ENCODE data around the gene MRM1.

Gene MRM1

DNA sequence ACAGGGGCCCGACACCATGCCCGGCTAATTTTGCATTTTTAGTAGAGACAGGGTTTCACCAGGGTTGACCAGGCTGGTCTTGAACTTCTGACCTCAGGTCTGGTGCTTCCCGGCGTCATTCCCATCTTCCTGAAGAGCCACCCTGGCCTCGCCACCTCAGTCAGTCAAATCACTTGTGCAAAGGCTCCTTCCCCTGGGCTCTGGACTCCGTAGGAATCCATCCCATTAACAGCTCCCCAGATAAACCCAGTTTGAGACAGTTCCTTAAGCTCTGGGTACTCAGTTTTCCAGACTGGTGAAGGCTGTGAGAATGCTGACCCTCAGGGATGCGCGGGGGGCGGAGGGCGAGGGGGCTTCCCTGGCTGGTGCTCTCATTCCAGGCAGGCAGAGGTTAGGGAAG, 39.5 kb downstream of the MRM1 start:
- Histone ChIP-seq H3K36me3 (replicated peaks; ENCODE audit: low read depth, low read length) (no peaks in the 10 kb centered on the region), H3K4me3 (ENCODE audit: low read length) (no peak overlapping the region), H3K9ac (ENCODE audit: low read length) (no peak overlapping the region), H3K27me3 (ENCODE audit: low read depth, low read length) (peaks cover 59% of the 10 kb centered on the region), H3K9me3 (ENCODE audit: insufficient read depth, low read length) (no peaks in the 10 kb centered on the region), H3K4me2 (ENCODE audit: low read length) (no peak overlapping the region), H3K79me2 (ENCODE audit: low read length) (no peaks in the 10 kb centered on the region), H4K20me1 (ENCODE audit: insufficient read depth, low read length) (no peaks in the 10 kb centered on the region), H3K27ac (ENCODE audit: low read length) (no peak overlapping the region), H3K4me1 (ENCODE audit: low read length) (no peaks in the 10 kb centered on the region), H2AFZ (ENCODE audit: low read depth, low read length) (no peak overlapping the region)
- TF ChIP-seq, protein P1, sequence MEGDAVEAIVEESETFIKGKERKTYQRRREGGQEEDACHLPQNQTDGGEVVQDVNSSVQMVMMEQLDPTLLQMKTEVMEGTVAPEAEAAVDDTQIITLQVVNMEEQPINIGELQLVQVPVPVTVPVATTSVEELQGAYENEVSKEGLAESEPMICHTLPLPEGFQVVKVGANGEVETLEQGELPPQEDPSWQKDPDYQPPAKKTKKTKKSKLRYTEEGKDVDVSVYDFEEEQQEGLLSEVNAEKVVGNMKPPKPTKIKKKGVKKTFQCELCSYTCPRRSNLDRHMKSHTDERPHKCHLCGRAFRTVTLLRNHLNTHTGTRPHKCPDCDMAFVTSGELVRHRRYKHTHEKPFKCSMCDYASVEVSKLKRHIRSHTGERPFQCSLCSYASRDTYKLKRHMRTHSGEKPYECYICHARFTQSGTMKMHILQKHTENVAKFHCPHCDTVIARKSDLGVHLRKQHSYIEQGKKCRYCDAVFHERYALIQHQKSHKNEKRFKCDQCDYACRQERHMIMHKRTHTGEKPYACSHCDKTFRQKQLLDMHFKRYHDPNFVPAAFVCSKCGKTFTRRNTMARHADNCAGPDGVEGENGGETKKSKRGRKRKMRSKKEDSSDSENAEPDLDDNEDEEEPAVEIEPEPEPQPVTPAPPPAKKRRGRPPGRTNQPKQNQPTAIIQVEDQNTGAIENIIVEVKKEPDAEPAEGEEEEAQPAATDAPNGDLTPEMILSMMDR (IDR thresholded peaks at IDR 0.05; ENCODE audit: low read depth, low read length), result no peak
- no peak for TF ChIP-seq EZH2phosphoT487 (IDR thresholded peaks at IDR 0.05; ENCODE audit: low read depth)

DNA sequence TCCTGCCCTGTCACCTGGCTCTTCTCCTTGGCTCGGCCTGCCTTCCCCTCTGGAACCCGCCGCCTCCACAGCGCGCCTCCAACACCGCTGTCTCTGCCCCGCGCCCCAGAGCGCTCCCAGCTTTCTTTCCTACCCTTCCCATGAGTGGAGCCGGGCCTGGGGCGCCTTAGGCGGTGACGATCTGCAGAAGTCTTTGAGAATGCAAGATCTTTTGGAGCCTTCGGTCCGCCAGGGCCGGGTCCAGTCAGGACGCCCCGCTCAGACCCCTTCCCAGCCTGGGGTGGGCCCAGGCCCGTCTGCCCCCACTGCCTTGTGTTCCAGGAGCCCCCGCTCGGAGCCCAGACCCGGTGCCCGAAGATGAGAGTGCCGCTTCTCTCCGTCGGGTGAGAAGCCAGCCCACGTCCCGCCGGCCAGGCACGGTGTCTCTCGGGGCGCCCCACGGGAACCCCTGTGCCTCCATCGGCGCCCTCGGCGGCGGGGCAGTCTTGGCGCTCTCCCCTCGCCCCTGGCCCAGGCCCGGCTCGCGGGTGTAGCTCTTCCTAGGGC, 40.0 kb downstream of the MRM1 start:
- TF ChIP-seq, protein P1 (IDR thresholded peaks at IDR 0.05; ENCODE audit: low read depth, low read length), result no peak
- no peak for TF ChIP-seq EZH2phosphoT487 (IDR thresholded peaks at IDR 0.05; ENCODE audit: low read depth)
- Histone ChIP-seq H3K27ac (ENCODE audit: low read length) (no peak overlapping the region), H3K4me2 (ENCODE audit: low read length) (no peak overlapping the region), H3K79me2 (ENCODE audit: low read length) (no peaks in the 10 kb centered on the region), H3K4me3 (ENCODE audit: low read length) (no peak overlapping the region), H2AFZ (ENCODE audit: low read depth, low read length) (no peak overlapping the region), H3K9me3 (ENCODE audit: insufficient read depth, low read length) (no peaks in the 10 kb centered on the region), H3K27me3 (ENCODE audit: low read depth, low read length) (peaks cover 58% of the 10 kb centered on the region), H3K9ac (ENCODE audit: low read length) (no peak overlapping the region), H3K36me3 (replicated peaks; ENCODE audit: low read depth, low read length) (no peaks in the 10 kb centered on the region), H3K4me1 (ENCODE audit: low read length) (no peaks in the 10 kb centered on the region), H4K20me1 (ENCODE audit: insufficient read depth, low read length) (no peaks in the 10 kb centered on the region)

DNA sequence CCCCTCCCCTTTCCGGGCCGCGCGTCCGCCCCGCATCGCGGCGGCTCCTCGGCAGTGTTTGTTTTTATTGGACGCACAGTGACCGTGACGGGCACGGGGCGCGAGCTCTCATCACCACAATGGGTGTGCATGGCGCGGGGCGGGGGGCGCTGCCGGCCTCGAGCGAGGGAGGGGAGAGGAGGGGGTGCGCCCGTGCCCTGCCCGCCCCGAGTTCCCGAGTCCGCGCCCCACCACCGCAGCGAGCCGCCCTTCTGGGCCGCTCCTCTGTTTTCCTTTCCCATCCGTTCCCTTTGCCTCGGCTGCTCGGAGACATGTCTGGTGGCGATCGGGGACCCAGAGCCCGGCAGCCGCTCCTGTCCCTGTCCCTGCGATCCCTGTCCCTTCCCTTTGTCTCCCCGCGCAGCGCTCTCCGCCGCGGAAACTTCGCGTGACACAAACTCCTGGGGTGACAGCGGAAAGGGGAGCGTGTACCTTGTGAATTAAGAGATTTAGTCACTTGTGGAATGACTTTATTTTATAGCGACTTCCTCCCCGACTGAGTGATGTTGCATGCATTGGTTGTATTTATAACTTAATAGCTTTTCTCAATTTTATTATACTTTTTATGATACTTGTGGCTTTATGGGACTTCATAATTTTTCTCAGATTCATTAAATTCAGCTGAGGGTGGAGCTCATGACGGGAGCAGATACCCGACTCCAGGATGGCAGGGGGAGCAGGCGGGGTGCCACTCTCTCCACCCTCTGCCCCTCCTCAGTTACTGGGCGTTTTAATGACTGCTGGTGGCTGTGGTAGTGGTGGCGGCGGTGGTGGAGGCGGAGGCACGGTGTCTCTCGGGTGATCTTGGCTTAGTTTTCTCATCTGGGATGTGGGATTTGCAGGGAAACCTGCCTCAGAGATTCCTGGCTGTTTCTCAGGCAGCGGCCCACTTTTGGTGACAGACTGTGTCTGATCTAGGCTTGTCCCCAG, 40.8 kb downstream of the MRM1 start:
- no peaks in the 10 kb centered on the region for H3K9me3 ChIP-seq (ENCODE audit: insufficient read depth, low read length)
- no peaks in the 10 kb centered on the region for H3K36me3 ChIP-seq (replicated peaks; ENCODE audit: low read depth, low read length)
- no peak overlapping the region for H3K4me3 ChIP-seq (ENCODE audit: low read length)
- TF ChIP-seq EZH2phosphoT487 (IDR thresholded peaks at IDR 0.05; ENCODE audit: low read depth), result no peak
- TF ChIP-seq, protein P1 (IDR thresholded peaks at IDR 0.05; ENCODE audit: low read depth, low read length), result no peak
- no peaks in the 10 kb centered on the region for H4K20me1 ChIP-seq (ENCODE audit: insufficient read depth, low read length)
- H3K9ac ChIP-seq (ENCODE audit: low read length), result no peak overlapping the region
- no peak overlapping the region for H2AFZ ChIP-seq (ENCODE audit: low read depth, low read length)
- H3K4me1 ChIP-seq (ENCODE audit: low read length), result no peaks in the 10 kb centered on the region
- no peaks in the 10 kb centered on the region for H3K79me2 ChIP-seq (ENCODE audit: low read length)
- peaks cover 57% of the 10 kb centered on the region for H3K27me3 ChIP-seq (ENCODE audit: low read depth, low read length)
- no peak overlapping the region for H3K4me2 ChIP-seq (ENCODE audit: low read length)
- H3K27ac ChIP-seq (ENCODE audit: low read length), result no peak overlapping the region

DNA sequence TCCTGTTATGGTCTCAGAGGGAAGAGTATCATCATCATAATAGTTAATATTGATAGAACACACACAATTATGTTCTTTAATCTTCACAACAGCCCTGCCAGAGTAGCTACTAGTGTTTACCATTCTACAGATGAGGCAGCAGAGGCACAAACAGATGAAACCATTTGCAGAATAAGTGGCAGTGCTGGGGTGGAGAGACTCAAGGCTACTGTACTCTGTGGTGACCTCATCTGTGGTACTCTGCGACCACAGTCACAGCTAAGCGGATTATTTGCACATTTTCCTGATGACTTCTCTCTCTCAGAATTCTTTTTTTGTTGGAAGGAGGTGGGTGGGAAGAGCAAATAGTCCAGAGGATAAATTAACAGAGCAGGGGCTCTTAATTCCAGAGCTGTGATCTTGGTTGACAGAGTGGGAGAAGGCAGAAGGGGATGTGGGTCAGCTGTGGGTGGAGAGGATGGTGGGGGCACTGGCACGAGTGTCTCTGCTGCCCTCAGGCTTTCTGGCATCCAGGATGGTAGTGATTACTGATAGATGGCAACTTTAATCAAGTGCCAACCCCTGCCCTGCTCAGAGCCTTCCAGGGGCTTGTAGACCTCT, 41.8 kb downstream of the MRM1 start:
- no peak overlapping the region for H3K27ac ChIP-seq (ENCODE audit: low read length)
- no peak overlapping the region for H3K4me2 ChIP-seq (ENCODE audit: low read length)
- no peaks in the 10 kb centered on the region for H3K9me3 ChIP-seq (ENCODE audit: insufficient read depth, low read length)
- TF ChIP-seq, protein P1 (IDR thresholded peaks at IDR 0.05; ENCODE audit: low read depth, low read length), result no peak
- TF ChIP-seq EZH2phosphoT487 (IDR thresholded peaks at IDR 0.05; ENCODE audit: low read depth), result no peak
- no peaks in the 10 kb centered on the region for H3K4me1 ChIP-seq (ENCODE audit: low read length)
- no peak overlapping the region for H3K9ac ChIP-seq (ENCODE audit: low read length)
- H3K36me3 ChIP-seq (replicated peaks; ENCODE audit: low read depth, low read length), result no peaks in the 10 kb centered on the region
- H3K27me3 ChIP-seq (ENCODE audit: low read depth, low read length), result peaks cover 56% of the 10 kb centered on the region
- no peaks in the 10 kb centered on the region for H3K79me2 ChIP-seq (ENCODE audit: low read length)
- no peak overlapping the region for H2AFZ ChIP-seq (ENCODE audit: low read depth, low read length)
- no peak overlapping the region for H3K4me3 ChIP-seq (ENCODE audit: low read length)
- no peaks in the 10 kb centered on the region for H4K20me1 ChIP-seq (ENCODE audit: insufficient read depth, low read length)

All from OCI-LY3 (cell line).